ENCODE measurements around the gene MYH9. TPM values are rescaled to one million over a fixed set of nuclear protein-coding genes. Genes with fewer than 3 reads are reported as not detected.

Gene MYH9
- total RNA-seq, 1 donor from 2014 or later: 122 TPM

DNA sequence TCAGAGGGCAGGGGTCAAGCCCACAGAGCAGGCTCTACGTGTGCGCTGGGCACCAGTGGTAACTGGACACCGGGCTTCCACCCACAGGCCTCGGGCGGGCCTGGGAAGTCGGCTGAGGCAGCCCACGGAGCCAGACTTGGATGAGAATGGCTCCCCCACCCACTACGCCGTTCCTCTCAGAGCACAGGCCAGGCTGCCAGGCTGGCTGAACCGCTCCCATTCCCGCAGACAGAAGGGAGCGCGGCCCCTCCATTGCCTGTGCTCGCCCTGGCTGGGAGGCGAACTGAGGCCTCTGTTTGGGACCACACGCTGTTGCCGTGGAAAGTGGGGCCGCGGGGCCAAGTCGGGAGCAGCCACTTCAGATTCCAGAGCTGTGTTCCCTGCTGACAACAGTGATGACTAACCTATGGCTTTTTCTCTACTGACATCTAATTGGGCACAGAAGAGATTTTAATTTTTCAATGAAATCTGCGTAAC lies 63.9 kb downstream of the MYH9 start:
- no peaks in the 10 kb centered on the region for H3K36me3 Mint-ChIP-seq (ENCODE audit: unreplicated experiment)
- H3K27ac Mint-ChIP-seq (ENCODE audit: unreplicated experiment): no peak overlapping the region
- DNase-seq: no peak
- peaks cover 12% of the 10 kb centered on the region for H3K4me1 Mint-ChIP-seq (ENCODE audit: low read depth, unreplicated experiment)
- TF ChIP-seq, protein P1, sequence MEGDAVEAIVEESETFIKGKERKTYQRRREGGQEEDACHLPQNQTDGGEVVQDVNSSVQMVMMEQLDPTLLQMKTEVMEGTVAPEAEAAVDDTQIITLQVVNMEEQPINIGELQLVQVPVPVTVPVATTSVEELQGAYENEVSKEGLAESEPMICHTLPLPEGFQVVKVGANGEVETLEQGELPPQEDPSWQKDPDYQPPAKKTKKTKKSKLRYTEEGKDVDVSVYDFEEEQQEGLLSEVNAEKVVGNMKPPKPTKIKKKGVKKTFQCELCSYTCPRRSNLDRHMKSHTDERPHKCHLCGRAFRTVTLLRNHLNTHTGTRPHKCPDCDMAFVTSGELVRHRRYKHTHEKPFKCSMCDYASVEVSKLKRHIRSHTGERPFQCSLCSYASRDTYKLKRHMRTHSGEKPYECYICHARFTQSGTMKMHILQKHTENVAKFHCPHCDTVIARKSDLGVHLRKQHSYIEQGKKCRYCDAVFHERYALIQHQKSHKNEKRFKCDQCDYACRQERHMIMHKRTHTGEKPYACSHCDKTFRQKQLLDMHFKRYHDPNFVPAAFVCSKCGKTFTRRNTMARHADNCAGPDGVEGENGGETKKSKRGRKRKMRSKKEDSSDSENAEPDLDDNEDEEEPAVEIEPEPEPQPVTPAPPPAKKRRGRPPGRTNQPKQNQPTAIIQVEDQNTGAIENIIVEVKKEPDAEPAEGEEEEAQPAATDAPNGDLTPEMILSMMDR (IDR thresholded peaks at IDR 0.05; ENCODE audit: partially characterized antibody, unreplicated experiment): no peak
- H3K27me3 Mint-ChIP-seq (ENCODE audit: unreplicated experiment): peaks cover 4% of the 10 kb centered on the region
- H3K4me3 Mint-ChIP-seq (ENCODE audit: unreplicated experiment): no peak overlapping the region
- peaks cover 4% of the 10 kb centered on the region for H3K9me3 Mint-ChIP-seq (ENCODE audit: unreplicated experiment)

DNA sequence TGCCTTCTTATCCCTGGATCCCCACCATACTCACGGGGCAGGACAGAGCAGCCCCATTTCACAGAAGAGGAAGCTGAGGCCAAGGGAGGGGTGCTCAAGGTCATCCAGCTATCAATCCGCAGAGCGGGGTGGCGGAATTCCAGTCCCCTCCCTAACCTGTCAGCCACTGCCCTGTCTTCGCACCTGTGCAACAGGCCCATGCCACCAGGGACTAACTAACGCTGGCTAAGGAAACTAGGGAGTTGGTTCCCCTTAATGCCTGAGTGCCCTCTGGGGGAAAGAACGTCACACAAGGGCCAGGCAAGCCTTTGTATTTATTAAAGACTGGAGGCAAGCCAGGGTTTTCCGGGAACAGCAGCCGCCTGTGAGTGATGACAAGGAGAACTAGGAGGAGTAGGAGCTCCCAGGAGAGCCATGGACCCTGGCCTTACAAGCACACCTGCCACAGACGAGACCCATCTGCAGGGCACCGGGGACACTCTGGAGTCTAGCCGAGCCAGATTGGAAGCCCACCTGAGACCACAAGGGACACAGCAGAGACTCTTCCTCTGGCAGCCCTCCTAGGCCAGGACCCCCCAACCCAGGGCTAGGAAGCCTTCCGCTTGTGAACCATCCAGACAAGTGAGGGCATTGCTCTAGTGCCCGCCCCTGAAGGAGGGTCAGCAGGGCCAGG lies 64.4 kb downstream of the MYH9 start:
- H3K27ac Mint-ChIP-seq (ENCODE audit: unreplicated experiment): no peak overlapping the region
- no peaks in the 10 kb centered on the region for H3K9me3 Mint-ChIP-seq (ENCODE audit: unreplicated experiment)
- no peak overlapping the region for H3K4me3 Mint-ChIP-seq (ENCODE audit: unreplicated experiment)
- peaks cover 2% of the 10 kb centered on the region for H3K27me3 Mint-ChIP-seq (ENCODE audit: unreplicated experiment)
- TF ChIP-seq, protein P1 (IDR thresholded peaks at IDR 0.05; ENCODE audit: partially characterized antibody, unreplicated experiment): no peak
- no peak for DNase-seq
- no peaks in the 10 kb centered on the region for H3K36me3 Mint-ChIP-seq (ENCODE audit: unreplicated experiment)
- peaks cover 7% of the 10 kb centered on the region for H3K4me1 Mint-ChIP-seq (ENCODE audit: low read depth, unreplicated experiment)

DNA sequence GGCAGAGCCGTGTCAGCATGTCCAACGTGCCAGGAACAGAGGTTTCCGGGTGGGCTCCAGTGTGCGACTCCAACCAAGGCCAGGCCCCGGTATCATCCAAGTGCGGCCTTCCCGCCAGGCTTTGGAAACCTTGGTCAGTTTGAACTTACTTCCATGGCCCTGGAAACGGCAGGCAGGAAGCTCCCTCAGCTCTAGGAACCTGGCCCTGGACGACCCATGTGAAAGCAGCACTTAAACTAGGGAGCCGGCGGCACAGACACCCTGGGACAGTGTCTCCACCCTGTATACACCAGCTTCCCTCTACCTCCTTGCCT lies 65.2 kb downstream of the MYH9 start:
- H3K4me1 Mint-ChIP-seq (ENCODE audit: low read depth, unreplicated experiment): no peaks in the 10 kb centered on the region
- H3K9me3 Mint-ChIP-seq (ENCODE audit: unreplicated experiment): no peaks in the 10 kb centered on the region
- peaks cover 2% of the 10 kb centered on the region for H3K27me3 Mint-ChIP-seq (ENCODE audit: unreplicated experiment)
- DNase-seq: no peak
- H3K4me3 Mint-ChIP-seq (ENCODE audit: unreplicated experiment): no peak overlapping the region
- H3K36me3 Mint-ChIP-seq (ENCODE audit: unreplicated experiment): no peaks in the 10 kb centered on the region
- TF ChIP-seq, protein P1 (IDR thresholded peaks at IDR 0.05; ENCODE audit: partially characterized antibody, unreplicated experiment): no peak
- no peak overlapping the region for H3K27ac Mint-ChIP-seq (ENCODE audit: unreplicated experiment)

DNA sequence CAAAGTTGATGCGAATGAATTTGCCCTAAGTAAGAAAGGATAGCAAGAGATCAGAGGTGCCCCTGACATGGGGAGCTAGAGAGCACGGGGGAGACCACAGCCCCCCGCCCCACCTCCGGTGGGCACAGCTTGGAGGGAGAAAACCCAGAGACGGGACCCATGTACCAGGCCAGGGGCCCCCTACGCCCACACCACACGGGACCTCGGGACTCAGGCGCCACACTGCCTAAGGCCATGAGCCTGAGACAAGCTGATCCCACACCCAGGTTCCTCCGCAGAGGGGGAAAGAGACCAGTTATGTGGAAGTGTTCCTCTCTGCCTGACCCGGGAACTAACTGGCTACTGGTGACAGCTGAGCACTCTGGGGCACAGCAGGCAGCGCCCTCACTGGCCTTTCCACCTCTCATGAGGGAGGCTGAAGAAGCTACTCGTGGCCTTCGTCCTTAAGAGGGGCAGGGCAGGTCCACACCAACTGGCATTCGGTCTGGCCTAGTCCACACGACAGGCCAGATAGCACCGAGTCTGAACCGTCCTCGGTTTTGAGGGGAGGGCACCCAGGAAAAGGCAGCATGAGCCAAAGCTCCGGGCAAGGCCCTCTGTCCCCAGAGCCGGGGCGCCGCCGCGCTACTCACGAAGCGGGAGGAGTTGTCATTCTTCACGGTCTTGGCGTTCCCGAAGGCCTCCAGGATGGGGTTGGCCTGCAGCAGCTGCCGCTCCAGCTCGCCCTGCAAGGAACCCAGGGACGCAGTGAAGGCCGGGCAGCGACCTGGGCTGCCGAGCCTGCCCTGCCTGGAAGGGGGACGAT lies 65.8 kb downstream of the MYH9 start:
- Mint-ChIP-seq H3K4me3 (ENCODE audit: unreplicated experiment) (no peak overlapping the region), H3K36me3 (ENCODE audit: unreplicated experiment) (no peaks in the 10 kb centered on the region), H3K27ac (ENCODE audit: unreplicated experiment) (no peak overlapping the region), H3K9me3 (ENCODE audit: unreplicated experiment) (peaks cover 3% of the 10 kb centered on the region), H3K27me3 (ENCODE audit: unreplicated experiment) (peaks cover 2% of the 10 kb centered on the region), H3K4me1 (ENCODE audit: low read depth, unreplicated experiment) (no peaks in the 10 kb centered on the region)
- TF ChIP-seq, protein P1 (IDR thresholded peaks at IDR 0.05; ENCODE audit: partially characterized antibody, unreplicated experiment): no peak
- no peak for DNase-seq

DNA sequence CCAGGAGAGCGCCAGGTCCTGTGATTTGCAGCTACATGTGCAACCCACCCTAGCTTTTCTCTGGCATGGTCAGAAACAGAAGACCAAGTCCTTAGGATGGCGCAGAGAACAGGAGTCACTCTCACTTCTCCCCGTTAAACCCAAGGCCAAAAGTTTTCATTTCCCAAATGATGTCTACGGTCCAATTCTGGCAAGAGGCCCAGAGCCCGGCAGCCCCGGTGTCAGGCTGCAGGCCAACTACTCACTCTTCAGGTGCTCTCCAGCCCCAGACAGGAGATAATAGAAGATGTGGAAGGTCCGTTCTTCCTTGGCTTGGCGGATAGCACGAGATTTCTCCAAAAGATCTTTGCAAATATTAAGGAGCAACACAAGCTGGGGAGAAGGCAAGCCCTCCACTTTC lies 67.2 kb downstream of the MYH9 start:
- peaks cover 4% of the 10 kb centered on the region for H3K9me3 Mint-ChIP-seq (ENCODE audit: unreplicated experiment)
- no peaks in the 10 kb centered on the region for H3K36me3 Mint-ChIP-seq (ENCODE audit: unreplicated experiment)
- no peak overlapping the region for H3K27ac Mint-ChIP-seq (ENCODE audit: unreplicated experiment)
- H3K4me3 Mint-ChIP-seq (ENCODE audit: unreplicated experiment): no peak overlapping the region
- TF ChIP-seq, protein P1 (IDR thresholded peaks at IDR 0.05; ENCODE audit: partially characterized antibody, unreplicated experiment): no peak
- DNase-seq: no peak
- peaks cover 2% of the 10 kb centered on the region for H3K27me3 Mint-ChIP-seq (ENCODE audit: unreplicated experiment)
- no peaks in the 10 kb centered on the region for H3K4me1 Mint-ChIP-seq (ENCODE audit: low read depth, unreplicated experiment)

All from glutamatergic neuron (in vitro differentiated cells).